ENCODE measurements around the gene SNRPD2.

DNA sequence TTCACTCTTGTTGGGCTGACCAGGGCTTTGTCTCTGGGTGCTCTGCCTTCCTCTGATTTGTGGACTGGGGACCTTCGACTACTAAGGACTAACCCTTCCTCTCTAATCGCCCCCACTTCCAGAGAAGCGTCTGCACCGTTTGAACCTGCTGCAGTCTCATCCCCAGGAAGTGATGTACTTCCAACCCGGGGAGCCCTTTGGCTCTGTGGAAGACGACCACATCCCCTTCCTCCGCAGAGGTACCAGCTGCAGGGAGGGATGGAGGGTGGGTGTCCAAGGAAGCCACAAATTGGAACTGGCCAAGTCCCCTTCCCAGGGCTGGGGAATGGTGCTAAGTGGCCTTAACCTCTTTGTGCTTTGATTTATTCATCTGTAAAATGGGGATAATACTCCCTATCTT, 9.9 kb upstream of the SNRPD2 start:
- TF ChIP-seq POLR2A (IDR thresholded peaks at IDR 0.05) (no peak), CTCF (IDR thresholded peaks at IDR 0.05) (no peak)
